ENCODE results near the gene KRT86.

GRCh38 chr12:52228931-52229330 lies 45.5 kb upstream of the KRT86 start:
- TF ChIP-seq EZH2phosphoT487 (IDR thresholded peaks at IDR 0.05) = no peak
- no peak for TF ChIP-seq CTCF (IDR thresholded peaks at IDR 0.05)
